Smooth muscle cell (in vitro differentiated cells): ENCODE measurements around the gene SLC16A11. TPM values are rescaled to one million over a fixed set of nuclear protein-coding genes. Genes with fewer than 3 reads are reported as not detected.

Experiments
- DNase-seq: peaks from one replicate; lab custom pipeline; 2025; ENCODE audit not compliant: unreplicated experiment; lab: John Stamatoyannopoulos, UW
- H2AFZ ChIP-seq: fragments of 200-600 bp; sonication (generic); 2 replicates; pipeline ENCODE4 v1.6.0; 2016; ENCODE audit warnings: antibody characterized with exemption, low read depth, mild to moderate bottlenecking
- H3F3A ChIP-seq: fragments of 200-600 bp; sonication (generic); 2 replicates; pipeline ENCODE4 v1.6.0; 2017; ENCODE audit warnings: antibody characterized with exemption, low read depth
- H3K27ac ChIP-seq: fragments of 200-600 bp; sonication (generic); 2 replicates; pipeline ENCODE4 v1.5.1; 2016; ENCODE audit warnings: low read depth, mild to moderate bottlenecking
- H3K27me3 ChIP-seq: fragments of 200-600 bp; sonication (generic); 2 replicates; pipeline ENCODE4 v1.6.1; 2016; ENCODE audit warnings: low read depth, mild to moderate bottlenecking
- H3K36me3 ChIP-seq: fragments of 200-600 bp; sonication (generic); 2 replicates; pipeline ENCODE4 v1.5.1; 2016; ENCODE audit warnings: low read depth
- H3K4me1 ChIP-seq: fragments of 200-600 bp; sonication (generic); 2 replicates; pipeline ENCODE4 v1.5.1; 2016; ENCODE audit warnings: low read depth
- H3K4me2 ChIP-seq: fragments of 200-600 bp; sonication (generic); 2 replicates; pipeline ENCODE4 v1.6.0; 2016; ENCODE audit warnings: mild to moderate bottlenecking
- H3K4me3 ChIP-seq: fragments of 200-600 bp; sonication (generic); 2 replicates; pipeline ENCODE4 v1.5.1; 2016; ENCODE audit warnings: mild to moderate bottlenecking
- H3K79me2 ChIP-seq: fragments of 200-600 bp; sonication (generic); 2 replicates; pipeline ENCODE4 v1.6.0; 2016; ENCODE audit warnings: low read depth, mild to moderate bottlenecking
- H3K9ac ChIP-seq: fragments of 200-600 bp; sonication (generic); 2 replicates; pipeline ENCODE4 v1.6.0; 2016; ENCODE audit warnings: low read depth
- H3K9me3 ChIP-seq: fragments of 200-600 bp; sonication (generic); replicated peaks from 2 replicates; pipeline ENCODE4 v1.5.1; 2016; ENCODE audit warnings: low read depth
- H4K20me1 ChIP-seq: fragments of 200-600 bp; sonication (generic); 2 replicates; pipeline ENCODE4 v1.6.0; 2016; ENCODE audit warnings: low read depth
- CTCF ChIP-seq: fragments of 200-600 bp; sonication (generic); IDR thresholded peaks from 2 replicates; pipeline ENCODE4 v1.5.1; 2017; ENCODE audit warnings: borderline replicate concordance, mild to moderate bottlenecking, antibody characterized with exemption; ENCODE audit not compliant: insufficient read depth, poor library complexity, severe bottlenecking
- WGBS: methylation state at CpG from one replicate; pipeline ENCODE4 v1.1.7; 2016; ENCODE audit warnings: low lambda C conversion rate; 5-methylcytosine and 5-hydroxymethylcytosine counted together
- polyA plus RNA-seq: library from polyadenylated mRNA; unstranded; fragments of >200 nt; fragmentation: Nextera tagmentation; extraction: Ambion mirVana; gene quantifications from 2 replicates; pipeline ENCODE4 v1.2.1, GENCODE V29; 2016
- total RNA-seq: library from RNA; depleted of rRNA; stranded (reverse); fragments of >200 nt; gene quantifications from 2 replicates; pipeline ENCODE4 v1.2.3, GENCODE V29; 2014

SLC16A11 gene
- total and polyA plus RNA-seq, 2 experiments from 2014 or later, result 0.36 to 0.80 TPM

DNA sequence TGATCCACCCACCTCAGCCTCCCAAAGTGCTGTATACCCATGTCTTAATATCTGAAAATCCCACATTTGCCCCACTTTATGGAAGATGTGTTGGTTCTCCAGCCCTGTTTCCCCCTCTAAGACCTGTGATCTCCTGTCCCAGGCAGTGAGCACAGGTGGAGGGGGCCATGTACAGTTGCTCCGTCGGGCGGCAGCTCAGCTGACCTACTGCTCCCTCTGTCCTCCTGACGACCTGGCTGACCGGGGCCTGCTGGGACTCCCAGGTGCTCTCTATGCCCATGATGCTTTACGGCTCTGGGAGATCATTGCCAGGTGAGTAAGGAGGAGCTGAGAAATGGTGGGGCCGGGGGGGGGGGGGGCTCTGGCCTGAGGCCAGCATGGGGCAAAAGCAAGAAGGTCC is 38.2 kb downstream of the SLC16A11 start:
- Histone ChIP-seq H4K20me1 (peaks cover 46% of the 10 kb centered on the region), H3K9ac (no peak overlapping the region), H3K27ac (no peak overlapping the region), H3F3A (peaks cover 3% of the 10 kb centered on the region), H3K36me3 (no peaks in the 10 kb centered on the region), H2AFZ (no peak overlapping the region), H3K27me3 (no peaks in the 10 kb centered on the region), H3K9me3 (no peaks in the 10 kb centered on the region), H3K4me1 (no peaks in the 10 kb centered on the region), H3K4me3 (no peak overlapping the region), H3K4me2 (no peak overlapping the region), H3K79me2 (peaks cover 26% of the 10 kb centered on the region)
- DNase-seq, result no peak
- no peak for TF ChIP-seq CTCF
- WGBS, result 81% methylated on average over 7 of the region's 7 CpGs

GRCh38 chr17:7004398-7005253 is 39.3 kb downstream of the SLC16A11 start:
- Histone ChIP-seq H4K20me1 (peaks cover 55% of the 10 kb centered on the region), H3K9me3 (no peaks in the 10 kb centered on the region), H3K79me2 (peaks cover 15% of the 10 kb centered on the region), H3K36me3 (no peaks in the 10 kb centered on the region), H3K4me1 (no peaks in the 10 kb centered on the region), H2AFZ (no peak overlapping the region), H3K27me3 (no peaks in the 10 kb centered on the region), H3F3A (peaks cover 3% of the 10 kb centered on the region), H3K27ac (no peak overlapping the region), H3K9ac (no peak overlapping the region), H3K4me3 (no peak overlapping the region), H3K4me2 (no peak overlapping the region)
- 100% methylated on average over 2 of the region's 2 CpGs for WGBS
- peak; percentile 64 for TF ChIP-seq CTCF
- no peak for DNase-seq

DNA sequence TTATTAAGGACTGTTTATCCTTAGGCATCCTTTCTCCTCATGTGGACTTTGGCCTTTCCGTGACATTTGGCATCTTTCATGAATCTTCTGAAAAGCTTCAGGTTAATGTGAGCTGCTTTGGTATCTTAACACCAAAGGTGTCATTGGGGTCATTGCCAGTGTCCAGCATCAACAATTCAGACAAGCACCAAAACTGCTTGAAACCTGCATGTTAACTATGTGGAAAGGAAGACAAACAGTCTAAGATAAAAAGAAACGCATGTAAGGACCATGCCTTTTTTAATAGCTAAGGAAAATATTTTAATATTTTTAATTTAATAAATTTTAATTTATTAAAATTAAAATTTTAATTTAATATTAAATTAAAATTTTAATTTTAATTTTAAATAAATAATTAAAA is 40.1 kb downstream of the SLC16A11 start:
- Histone ChIP-seq H3K9ac (no peak overlapping the region), H3F3A (peaks cover 3% of the 10 kb centered on the region), H3K27me3 (no peaks in the 10 kb centered on the region), H3K27ac (no peak overlapping the region), H2AFZ (no peak overlapping the region), H3K79me2 (peaks cover 10% of the 10 kb centered on the region), H4K20me1 (peaks cover 56% of the 10 kb centered on the region), H3K4me1 (no peaks in the 10 kb centered on the region), H3K4me3 (no peak overlapping the region), H3K36me3 (no peaks in the 10 kb centered on the region), H3K9me3 (no peaks in the 10 kb centered on the region), H3K4me2 (no peak overlapping the region)
- TF ChIP-seq CTCF, result no peak
- no peak for DNase-seq
- WGBS, result 100% methylated on average over 2 of the region's 2 CpGs
